Fibroblast of lung (primary cell): ENCODE measurements around the gene PCBP3.

Experiments used
- CTCF ChIP-seq, 2 donors: IDR thresholded peaks in 1 of 2; conservative IDR thresholded peaks in 1 of 2; 1 replicate in 1 of 2; 2 replicates in 1 of 2; pipeline ENCODE4 v1.5.1; 2011 to 2012; ENCODE audit warnings: low read length in 2 of 2, control low read depth in 1 of 2, inconsistent platforms in 1 of 2, low read depth in 1 of 2, mild to moderate bottlenecking in 1 of 2
- EZH2 ChIP-seq: IDR thresholded peaks from 2 replicates; pipeline ENCODE4 v1.5.1; 2012; ENCODE audit warnings: low read length, control low read depth, mild to moderate bottlenecking; ENCODE audit errors: missing control alignments

- no peak for TF ChIP-seq CTCF (conservative IDR thresholded peaks at IDR 0.05 in 1 of 2, IDR thresholded peaks at IDR 0.05 in 1 of 2; ENCODE audit: low read depth in 1 of 2, low read length in 2 of 2)
- no peak for TF ChIP-seq EZH2
Observed at GRCh38 chr21:45805321-45805720, 161.8 kb downstream of the PCBP3 start.
